HG02970 (cell line): ENCODE results near the gene KCNH1.

Experiments
- ATAC-seq: cut with Tn5 transposase; IDR thresholded peaks from one replicate; pipeline ENCODE4 v1.9.1; 2021; ENCODE audit warnings: mild to moderate bottlenecking, moderate library complexity, moderate number of reproducible peaks; ENCODE audit not compliant: unreplicated experiment, low FRiP score

Gene KCNH1, protein sequence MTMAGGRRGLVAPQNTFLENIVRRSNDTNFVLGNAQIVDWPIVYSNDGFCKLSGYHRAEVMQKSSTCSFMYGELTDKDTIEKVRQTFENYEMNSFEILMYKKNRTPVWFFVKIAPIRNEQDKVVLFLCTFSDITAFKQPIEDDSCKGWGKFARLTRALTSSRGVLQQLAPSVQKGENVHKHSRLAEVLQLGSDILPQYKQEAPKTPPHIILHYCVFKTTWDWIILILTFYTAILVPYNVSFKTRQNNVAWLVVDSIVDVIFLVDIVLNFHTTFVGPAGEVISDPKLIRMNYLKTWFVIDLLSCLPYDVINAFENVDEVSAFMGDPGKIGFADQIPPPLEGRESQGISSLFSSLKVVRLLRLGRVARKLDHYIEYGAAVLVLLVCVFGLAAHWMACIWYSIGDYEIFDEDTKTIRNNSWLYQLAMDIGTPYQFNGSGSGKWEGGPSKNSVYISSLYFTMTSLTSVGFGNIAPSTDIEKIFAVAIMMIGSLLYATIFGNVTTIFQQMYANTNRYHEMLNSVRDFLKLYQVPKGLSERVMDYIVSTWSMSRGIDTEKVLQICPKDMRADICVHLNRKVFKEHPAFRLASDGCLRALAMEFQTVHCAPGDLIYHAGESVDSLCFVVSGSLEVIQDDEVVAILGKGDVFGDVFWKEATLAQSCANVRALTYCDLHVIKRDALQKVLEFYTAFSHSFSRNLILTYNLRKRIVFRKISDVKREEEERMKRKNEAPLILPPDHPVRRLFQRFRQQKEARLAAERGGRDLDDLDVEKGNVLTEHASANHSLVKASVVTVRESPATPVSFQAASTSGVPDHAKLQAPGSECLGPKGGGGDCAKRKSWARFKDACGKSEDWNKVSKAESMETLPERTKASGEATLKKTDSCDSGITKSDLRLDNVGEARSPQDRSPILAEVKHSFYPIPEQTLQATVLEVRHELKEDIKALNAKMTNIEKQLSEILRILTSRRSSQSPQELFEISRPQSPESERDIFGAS

GRCh38 chr1:211133836-211134669, at the start of gene KCNH1:
Gene KCNH1, minus strand, starts transcription at chr1:211134148. Its CDS starts 203 bp downstream, at chr1:211133945.
- peak; percentile 78 for ATAC-seq

DNA sequence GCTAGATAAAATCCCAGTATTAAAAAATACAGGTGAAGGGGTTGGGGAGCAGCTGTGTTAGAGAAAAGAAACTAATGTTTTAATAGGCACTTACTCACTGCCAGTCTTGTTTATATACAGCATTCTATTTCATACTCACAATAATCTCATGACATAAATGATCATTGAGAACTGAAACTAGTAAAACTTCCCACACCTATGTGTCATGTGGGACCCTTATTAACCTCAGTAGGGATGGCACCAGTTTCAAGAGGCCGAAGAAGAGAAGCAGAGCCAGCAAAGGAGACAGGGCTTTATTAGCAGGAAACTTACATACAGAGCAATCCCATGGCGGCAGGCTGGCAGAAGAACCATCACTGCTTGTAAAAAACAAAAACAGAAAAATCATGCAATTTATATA, 48.8 kb upstream of the KCNH1 start:
- no peak for ATAC-seq

GRCh38 chr1:211174375-211174774, 40.4 kb upstream of the KCNH1 start:
- no peak for ATAC-seq

- no peak for ATAC-seq
Observed at GRCh38 chr1:211172657-211173056, 38.7 kb upstream of the KCNH1 start.

DNA sequence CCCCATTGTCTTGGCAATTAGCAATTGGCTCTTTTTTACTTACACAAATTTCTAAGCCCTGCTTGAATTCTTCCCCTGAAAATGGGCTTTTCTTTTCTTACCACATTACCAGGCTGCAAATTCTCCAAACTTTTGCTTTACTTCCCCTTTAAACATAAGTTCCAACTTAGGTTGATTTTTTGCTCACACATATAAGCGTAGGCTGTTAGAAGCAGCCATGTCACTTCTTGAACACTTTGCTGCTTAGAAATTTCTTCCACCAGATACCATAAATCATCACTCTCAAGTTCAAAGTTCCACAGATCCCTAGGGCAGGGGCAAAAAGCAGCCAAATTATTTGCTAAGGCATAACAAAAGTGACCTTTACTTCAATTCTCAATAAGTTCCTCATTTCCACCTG, 35.4 kb upstream of the KCNH1 start:
- no peak for ATAC-seq

DNA sequence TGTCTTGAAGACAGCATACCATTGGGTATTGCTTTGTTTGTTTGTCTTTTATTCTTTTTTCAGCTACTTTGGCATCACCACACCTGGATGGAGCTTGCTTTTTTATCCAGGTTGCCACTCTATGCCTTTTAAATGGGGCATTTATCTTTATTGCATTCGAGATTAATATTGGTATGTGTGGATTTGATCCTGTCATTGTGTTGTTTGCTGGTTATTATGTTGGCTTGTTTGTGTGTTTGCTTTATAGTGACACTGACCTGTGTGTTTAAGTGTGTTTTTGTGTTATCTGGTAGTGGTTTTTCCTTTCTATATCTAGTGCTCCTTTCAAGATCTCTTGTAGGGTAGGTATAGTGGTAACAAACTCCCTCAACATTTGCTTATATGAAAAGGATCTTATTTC, 24.9 kb upstream of the KCNH1 start:
- no peak for ATAC-seq

DNA sequence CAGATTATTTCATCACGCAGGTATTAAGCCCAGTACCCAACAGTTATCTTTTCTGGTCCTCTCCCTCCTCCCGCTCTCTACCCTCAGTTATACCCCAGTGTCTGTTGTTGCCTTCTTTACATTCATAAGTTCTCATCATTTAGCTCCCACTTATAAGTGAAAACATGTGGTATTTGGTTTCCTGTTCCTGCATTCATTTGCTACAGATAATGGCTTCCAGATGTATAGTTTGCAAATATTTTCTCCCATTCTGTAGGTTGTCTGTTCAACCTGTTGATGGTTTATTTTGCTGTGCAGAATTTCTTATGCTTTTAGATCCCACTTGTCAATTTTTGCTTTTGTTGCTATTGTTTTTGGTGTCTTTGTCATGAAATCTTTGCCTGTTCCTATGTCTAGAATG, 21.1 kb upstream of the KCNH1 start:
- ATAC-seq: no peak

GRCh38 chr1:211153932-211154331, 20.0 kb upstream of the KCNH1 start:
- no peak for ATAC-seq

GRCh38 chr1:211148366-211148765, 14.4 kb upstream of the KCNH1 start:
- no peak for ATAC-seq

GRCh38 chr1:211145944-211146343, 12.0 kb upstream of the KCNH1 start:
- no peak for ATAC-seq

- no peak for ATAC-seq
Observed at GRCh38 chr1:211135342-211135950, 1.5 kb upstream of the KCNH1 start.

DNA sequence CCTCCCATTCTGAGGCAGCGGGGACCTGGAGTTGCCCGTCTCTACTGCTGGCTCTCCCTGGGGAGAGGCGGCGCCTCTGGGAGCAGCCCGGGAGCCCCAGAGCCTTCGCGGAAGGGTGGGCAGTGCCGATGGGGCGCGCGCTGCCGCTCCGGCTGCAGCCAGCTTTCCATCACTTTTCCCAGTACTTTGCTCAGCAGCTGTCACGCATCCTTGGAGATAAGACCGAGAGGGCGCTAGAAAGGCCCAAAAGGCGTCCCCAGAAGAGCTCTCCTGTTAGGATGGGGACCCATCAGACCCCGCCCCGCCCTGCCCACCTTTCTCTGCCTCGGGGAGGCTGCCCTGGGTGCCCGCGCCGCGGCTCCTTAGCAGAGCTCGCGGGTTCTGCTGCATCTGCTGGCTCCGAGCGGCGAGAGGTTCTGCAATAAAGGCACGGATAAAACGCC, 534 bp downstream of the KCNH1 start:
- no peak for ATAC-seq

DNA sequence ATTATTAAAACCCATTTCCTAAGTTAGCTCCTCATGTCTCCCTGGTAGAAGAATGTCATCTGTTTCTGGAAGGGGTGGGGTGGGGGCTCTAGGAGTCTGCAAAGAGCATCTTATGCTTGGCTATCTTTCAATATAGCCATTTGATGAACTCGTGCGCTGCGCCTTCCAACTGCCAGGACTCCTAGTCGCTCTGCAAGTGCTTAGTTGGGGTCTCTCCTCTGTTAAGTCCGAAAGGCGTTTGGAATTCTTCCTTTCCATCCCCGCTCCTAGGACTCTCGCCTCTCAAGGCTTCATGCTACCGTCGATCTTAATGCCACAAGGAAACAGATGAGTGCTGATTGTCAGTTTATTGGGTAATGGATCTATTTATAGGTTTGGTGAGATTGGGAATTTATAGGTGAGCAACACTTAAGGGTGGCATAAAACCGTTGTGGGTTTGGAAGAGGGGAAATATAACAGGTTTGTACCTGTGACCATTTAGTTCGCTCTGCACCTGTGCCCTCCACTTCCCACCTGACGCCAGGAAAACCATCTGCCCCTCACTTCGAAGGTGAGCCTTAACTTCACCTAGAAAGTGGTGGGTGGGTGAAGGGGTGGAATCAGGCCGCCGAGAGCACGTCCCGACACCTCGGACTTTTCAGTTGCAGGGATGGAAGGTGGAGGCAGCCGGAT, 1.1 kb downstream of the KCNH1 start:
- ATAC-seq: no peak

GRCh38 chr1:211129776-211130175, 4.2 kb downstream of the KCNH1 start:
- no peak for ATAC-seq

DNA sequence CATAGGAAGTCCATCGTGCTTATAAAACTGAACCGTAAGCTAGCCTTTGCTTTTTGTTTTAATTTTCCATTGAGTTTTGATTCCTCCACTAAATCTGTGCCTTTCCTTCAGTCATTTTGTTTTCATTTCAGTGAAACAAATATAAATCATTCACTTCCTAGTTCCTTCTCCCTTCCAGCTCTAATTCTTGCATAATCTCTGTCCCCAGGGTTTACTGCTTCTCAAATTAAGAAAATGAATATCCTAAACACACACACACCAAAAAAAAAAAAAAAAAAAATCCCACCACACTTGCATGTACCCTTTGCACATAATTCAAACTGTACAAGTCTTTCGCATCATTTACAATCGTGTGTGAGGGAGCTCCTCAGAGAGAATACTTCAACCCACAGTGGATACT, 6.8 kb downstream of the KCNH1 start:
- no peak for ATAC-seq

GRCh38 chr1:211126622-211127021, 7.3 kb downstream of the KCNH1 start:
- no peak for ATAC-seq

- ATAC-seq: no peak
Observed at GRCh38 chr1:211118407-211119102, 15.4 kb downstream of the KCNH1 start.

DNA sequence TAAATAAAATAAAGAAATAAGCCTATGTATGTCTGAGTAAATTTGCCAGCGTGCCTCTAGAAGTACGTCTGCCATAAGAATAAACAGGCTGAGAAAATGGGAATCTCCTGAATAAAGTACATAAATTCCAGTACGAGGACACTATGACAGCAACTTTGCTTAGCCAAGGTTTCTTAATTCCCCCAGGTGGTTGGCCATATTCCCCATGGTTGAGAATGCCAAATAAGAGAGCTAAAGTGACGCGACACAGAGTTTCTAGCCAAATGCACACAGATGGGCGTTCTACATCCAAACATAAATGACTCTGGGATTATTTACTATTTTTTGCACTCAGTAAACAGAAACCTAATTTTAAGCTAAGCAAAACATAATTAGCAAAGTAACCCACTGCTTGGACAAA, 19.5 kb downstream of the KCNH1 start:
- no peak for ATAC-seq

GRCh38 chr1:211113566-211113965, 20.4 kb downstream of the KCNH1 start:
- no peak for ATAC-seq
